Endodermal cell (in vitro differentiated cells): ENCODE measurements around the gene GJD2. TPM values are rescaled to one million over a fixed set of nuclear protein-coding genes. Genes with fewer than 3 reads are reported as not detected.

Experiments
- DNase-seq: peaks from one replicate; pipeline ENCODE4 v3.0.0-alpha.2; 2017
- H3K27ac ChIP-seq: 2 replicates; pipeline ENCODE4 v1.5.1; 2013; ENCODE audit warnings: mild to moderate bottlenecking, low read depth, low read length, moderate library complexity
- H3K27me3 ChIP-seq: 2 replicates; pipeline ENCODE4 v1.6.1; 2013; ENCODE audit warnings: mild to moderate bottlenecking, low read length, moderate library complexity; ENCODE audit not compliant: insufficient read depth, control insufficient read depth, poor library complexity, severe bottlenecking
- H3K36me3 ChIP-seq: 2 replicates; pipeline ENCODE4 v1.7.0; 2013; ENCODE audit warnings: mild to moderate bottlenecking, low read length, moderate library complexity; ENCODE audit not compliant: control insufficient read depth, insufficient read depth
- H3K4me1 ChIP-seq: one replicate; pipeline ENCODE4 v1.7.0; 2013; ENCODE audit warnings: low read length; ENCODE audit not compliant: control insufficient read depth, insufficient read depth
- H3K4me3 ChIP-seq: 2 replicates; pipeline ENCODE4 v1.5.1; 2013; ENCODE audit warnings: mild to moderate bottlenecking, low read length, moderate library complexity
- H3K9ac ChIP-seq: 2 replicates; pipeline ENCODE4 v1.6.1; 2013; ENCODE audit warnings: mild to moderate bottlenecking, low read length, moderate library complexity; ENCODE audit not compliant: poor library complexity, severe bottlenecking; ENCODE audit errors: extremely low read depth
- H3K9me3 ChIP-seq: 2 replicates; pipeline ENCODE4 v1.6.1; 2013; ENCODE audit warnings: mild to moderate bottlenecking, low read length, moderate library complexity; ENCODE audit not compliant: control insufficient read depth
- H3K27ac Mint-ChIP-seq: 2 replicates; pipeline ENCODE4 v1.8.0; 2020; ENCODE audit warnings: mixed read lengths
- H3K27me3 Mint-ChIP-seq: 2 replicates; pipeline ENCODE4 v1.8.0; 2021; ENCODE audit warnings: mild to moderate bottlenecking, mixed read lengths; ENCODE audit not compliant: insufficient read depth
- H3K36me3 Mint-ChIP-seq: 2 replicates; pipeline ENCODE4 v1.8.0; 2020; ENCODE audit warnings: low read depth, mixed read lengths
- H3K4me1 Mint-ChIP-seq: 2 replicates; pipeline ENCODE4 v1.8.0; 2020; ENCODE audit warnings: mixed read lengths
- H3K4me3 Mint-ChIP-seq: 2 replicates; pipeline ENCODE4 v1.8.0; 2020; ENCODE audit warnings: mild to moderate bottlenecking, moderate library complexity, mixed read lengths
- H3K9me3 Mint-ChIP-seq: 2 replicates; pipeline ENCODE4 v1.8.0; 2020; ENCODE audit warnings: mild to moderate bottlenecking, mixed read lengths
- CTCF ChIP-seq: fragments of 200-600 bp; sonication (generic); conservative IDR thresholded peaks from 2 replicates; pipeline ENCODE4 v1.5.0; 2021; ENCODE audit warnings: antibody characterized with exemption, mild to moderate bottlenecking
- WGBS, 2 experiments: methylation state at CpG; one replicate each; pipeline versions ENCODE4 v1.1.5 to v1.1.7; 2013; ENCODE audit warnings: missing lambda C conversion rate in 2 of 2, mixed read lengths in 1 of 2; ENCODE audit not compliant: insufficient coverage in 1 of 2, insufficient read length in 1 of 2; 5-methylcytosine and 5-hydroxymethylcytosine counted together
- total RNA-seq, 2 donors: library from RNA; stranded (reverse); fragmentation: NEBNext Ultra II Directional in 1 of 2; extraction: Animal tissue kit (Norgen Biotek cat#: 25700) in 1 of 2; gene quantifications; 2 replicates in 1 of 2; 3 replicates in 1 of 2; pipeline ENCODE4 v1.2.1, GENCODE V29; 2021

Gene GJD2
- total RNA-seq, 2 donors from 2014 or later = not detected

GRCh38 chr15:34789326-34789725 is 34.5 kb upstream of the GJD2 start:
- H3K4me3 Mint-ChIP-seq = no peak overlapping the region
- Histone ChIP-seq H3K27me3 (peaks cover 4% of the 10 kb centered on the region), H3K9me3 (no peaks in the 10 kb centered on the region), H3K36me3 (no peaks in the 10 kb centered on the region), H3K9ac (no peak overlapping the region), H3K4me1 (no peaks in the 10 kb centered on the region), H3K27ac (no peak overlapping the region), H3K4me3 (no peak overlapping the region)
- no peak for TF ChIP-seq CTCF
- DNase-seq = no peak
- no peaks in the 10 kb centered on the region for H3K9me3 Mint-ChIP-seq
- H3K36me3 Mint-ChIP-seq = no peaks in the 10 kb centered on the region
- 91 to 96% methylated on average over 3 to 6 of the region's 7 CpGs for WGBS, 2 experiments
- no peak overlapping the region for H3K27ac Mint-ChIP-seq
- H3K27me3 Mint-ChIP-seq = peaks cover 27% of the 10 kb centered on the region
- H3K4me1 Mint-ChIP-seq = no peaks in the 10 kb centered on the region

GRCh38 chr15:34786206-34786605 is 31.4 kb upstream of the GJD2 start:
- no peaks in the 10 kb centered on the region for H3K4me1 ChIP-seq
- H3K9me3 ChIP-seq = no peaks in the 10 kb centered on the region
- Mint-ChIP-seq H3K27ac (no peak overlapping the region), H3K4me1 (no peaks in the 10 kb centered on the region), H3K4me3 (no peak overlapping the region), H3K36me3 (no peaks in the 10 kb centered on the region), H3K27me3 (peaks cover 28% of the 10 kb centered on the region), H3K9me3 (peaks cover under 1% of the 10 kb centered on the region)
- no peak overlapping the region for H3K27ac ChIP-seq
- H3K9ac ChIP-seq = no peak overlapping the region
- 88 to 100% methylated on average over 2 of the region's 2 CpGs for WGBS, 2 experiments
- no peaks in the 10 kb centered on the region for H3K36me3 ChIP-seq
- DNase-seq = no peak
- no peak for TF ChIP-seq CTCF
- H3K27me3 ChIP-seq = no peaks in the 10 kb centered on the region
- no peak overlapping the region for H3K4me3 ChIP-seq

- Histone ChIP-seq H3K4me3 (no peak overlapping the region), H3K27ac (no peak overlapping the region), H3K36me3 (no peaks in the 10 kb centered on the region), H3K4me1 (no peaks in the 10 kb centered on the region), H3K9ac (no peak overlapping the region), H3K27me3 (no peaks in the 10 kb centered on the region), H3K9me3 (no peaks in the 10 kb centered on the region)
- Mint-ChIP-seq H3K27me3 (peaks cover 28% of the 10 kb centered on the region), H3K27ac (no peak overlapping the region), H3K9me3 (peaks cover 12% of the 10 kb centered on the region), H3K36me3 (no peaks in the 10 kb centered on the region), H3K4me3 (no peak overlapping the region), H3K4me1 (no peaks in the 10 kb centered on the region)
- no peak for TF ChIP-seq CTCF
- DNase-seq = no peak
These were observed 29.2 kb upstream of the GJD2 start for GRCh38 chr15:34783991-34784390.
